Ishikawa (cell line): Measurements from ENCODE around the gene UHRF1.

Source experiments
- EGR1 ChIP-seq: IDR thresholded peaks from 2 replicates; pipeline ENCODE4 v1.6.1; 2012
- TF ChIP-seq, protein P1 (sequence below): IDR thresholded peaks from 2 replicates; pipeline ENCODE4 v1.6.1; 2012; ENCODE audit warnings: low read depth, mild to moderate bottlenecking

DNA sequence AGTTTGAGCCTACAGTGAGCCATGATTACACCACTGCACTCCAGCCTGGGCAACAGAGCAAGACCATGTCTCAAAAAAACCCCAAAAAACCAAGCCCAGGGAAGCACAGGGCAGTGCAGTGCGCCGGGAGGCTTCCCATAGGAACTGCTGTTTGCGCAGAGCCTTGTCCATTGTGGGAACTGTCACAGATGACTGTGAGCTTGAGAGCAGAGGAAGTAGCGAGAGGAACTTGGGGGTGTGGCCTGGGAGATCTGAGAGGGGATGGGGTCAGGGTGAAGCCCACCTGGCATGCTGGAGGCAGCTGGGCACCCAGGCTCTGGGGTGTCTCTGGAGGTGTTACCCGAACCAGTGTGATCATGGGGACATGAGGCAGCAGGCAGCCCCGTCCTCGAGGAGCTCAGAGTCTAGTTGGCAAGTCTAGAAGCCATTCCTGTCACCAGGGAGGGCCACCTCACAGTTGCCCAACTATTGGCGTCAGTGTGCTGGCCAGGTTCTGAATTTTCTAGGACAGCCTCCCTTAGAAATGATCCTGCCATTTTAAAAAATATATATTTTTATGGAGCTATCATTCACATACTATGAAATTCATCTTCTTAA lies 70.0 kb downstream of the UHRF1 start:
- TF ChIP-seq EGR1: no peak
- TF ChIP-seq, protein P1, sequence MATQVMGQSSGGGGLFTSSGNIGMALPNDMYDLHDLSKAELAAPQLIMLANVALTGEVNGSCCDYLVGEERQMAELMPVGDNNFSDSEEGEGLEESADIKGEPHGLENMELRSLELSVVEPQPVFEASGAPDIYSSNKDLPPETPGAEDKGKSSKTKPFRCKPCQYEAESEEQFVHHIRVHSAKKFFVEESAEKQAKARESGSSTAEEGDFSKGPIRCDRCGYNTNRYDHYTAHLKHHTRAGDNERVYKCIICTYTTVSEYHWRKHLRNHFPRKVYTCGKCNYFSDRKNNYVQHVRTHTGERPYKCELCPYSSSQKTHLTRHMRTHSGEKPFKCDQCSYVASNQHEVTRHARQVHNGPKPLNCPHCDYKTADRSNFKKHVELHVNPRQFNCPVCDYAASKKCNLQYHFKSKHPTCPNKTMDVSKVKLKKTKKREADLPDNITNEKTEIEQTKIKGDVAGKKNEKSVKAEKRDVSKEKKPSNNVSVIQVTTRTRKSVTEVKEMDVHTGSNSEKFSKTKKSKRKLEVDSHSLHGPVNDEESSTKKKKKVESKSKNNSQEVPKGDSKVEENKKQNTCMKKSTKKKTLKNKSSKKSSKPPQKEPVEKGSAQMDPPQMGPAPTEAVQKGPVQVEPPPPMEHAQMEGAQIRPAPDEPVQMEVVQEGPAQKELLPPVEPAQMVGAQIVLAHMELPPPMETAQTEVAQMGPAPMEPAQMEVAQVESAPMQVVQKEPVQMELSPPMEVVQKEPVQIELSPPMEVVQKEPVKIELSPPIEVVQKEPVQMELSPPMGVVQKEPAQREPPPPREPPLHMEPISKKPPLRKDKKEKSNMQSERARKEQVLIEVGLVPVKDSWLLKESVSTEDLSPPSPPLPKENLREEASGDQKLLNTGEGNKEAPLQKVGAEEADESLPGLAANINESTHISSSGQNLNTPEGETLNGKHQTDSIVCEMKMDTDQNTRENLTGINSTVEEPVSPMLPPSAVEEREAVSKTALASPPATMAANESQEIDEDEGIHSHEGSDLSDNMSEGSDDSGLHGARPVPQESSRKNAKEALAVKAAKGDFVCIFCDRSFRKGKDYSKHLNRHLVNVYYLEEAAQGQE: no peak
